Neutrophil (primary cell): ENCODE data around the gene EFNB1.

Experiments
- H3K27ac ChIP-seq: fragments of 200-600 bp; sonication (generic); 2 replicates; pipeline ENCODE4 v1.5.1; 2016; ENCODE audit warnings: mild to moderate bottlenecking, moderate library complexity
- H3K27me3 ChIP-seq: fragments of 200-600 bp; sonication (generic); 2 replicates; pipeline ENCODE4 v1.6.0; 2016; ENCODE audit warnings: mild to moderate bottlenecking
- H3K36me3 ChIP-seq: fragments of 200-600 bp; sonication (generic); 2 replicates; pipeline ENCODE4 v1.5.1; 2017
- H3K4me1 ChIP-seq, 2 experiments: fragments of 200-600 bp in 1 of 2; sonication (generic) in 1 of 2; 1 replicate in 1 of 2; 2 replicates in 1 of 2; pipeline versions ENCODE4 v1.5.1 to v1.6.1; 2013 to 2016; ENCODE audit warnings: low read depth in 1 of 2, low read length in 1 of 2, mild to moderate bottlenecking in 1 of 2, moderate library complexity in 1 of 2; ENCODE audit not compliant: control insufficient read depth in 1 of 2, insufficient read depth in 1 of 2
- H3K4me3 ChIP-seq, 2 experiments: fragments of 200-600 bp in 1 of 2; sonication (generic) in 1 of 2; 1 replicate in 1 of 2; 2 replicates in 1 of 2; pipeline ENCODE4 v1.5.1; 2013 to 2016; ENCODE audit warnings: low read depth in 1 of 2, low read length in 1 of 2, mild to moderate bottlenecking in 1 of 2, moderate library complexity in 1 of 2
- H3K9me3 ChIP-seq: fragments of 200-600 bp; sonication (generic); 2 replicates; pipeline ENCODE4 v1.5.1; 2016
- TF ChIP-seq, protein P1 (sequence below): fragments of 200-600 bp; sonication (generic); IDR thresholded peaks from 2 replicates; pipeline ENCODE4 v1.5.1; 2016; ENCODE audit warnings: antibody characterized with exemption

Gene EFNB1

DNA sequence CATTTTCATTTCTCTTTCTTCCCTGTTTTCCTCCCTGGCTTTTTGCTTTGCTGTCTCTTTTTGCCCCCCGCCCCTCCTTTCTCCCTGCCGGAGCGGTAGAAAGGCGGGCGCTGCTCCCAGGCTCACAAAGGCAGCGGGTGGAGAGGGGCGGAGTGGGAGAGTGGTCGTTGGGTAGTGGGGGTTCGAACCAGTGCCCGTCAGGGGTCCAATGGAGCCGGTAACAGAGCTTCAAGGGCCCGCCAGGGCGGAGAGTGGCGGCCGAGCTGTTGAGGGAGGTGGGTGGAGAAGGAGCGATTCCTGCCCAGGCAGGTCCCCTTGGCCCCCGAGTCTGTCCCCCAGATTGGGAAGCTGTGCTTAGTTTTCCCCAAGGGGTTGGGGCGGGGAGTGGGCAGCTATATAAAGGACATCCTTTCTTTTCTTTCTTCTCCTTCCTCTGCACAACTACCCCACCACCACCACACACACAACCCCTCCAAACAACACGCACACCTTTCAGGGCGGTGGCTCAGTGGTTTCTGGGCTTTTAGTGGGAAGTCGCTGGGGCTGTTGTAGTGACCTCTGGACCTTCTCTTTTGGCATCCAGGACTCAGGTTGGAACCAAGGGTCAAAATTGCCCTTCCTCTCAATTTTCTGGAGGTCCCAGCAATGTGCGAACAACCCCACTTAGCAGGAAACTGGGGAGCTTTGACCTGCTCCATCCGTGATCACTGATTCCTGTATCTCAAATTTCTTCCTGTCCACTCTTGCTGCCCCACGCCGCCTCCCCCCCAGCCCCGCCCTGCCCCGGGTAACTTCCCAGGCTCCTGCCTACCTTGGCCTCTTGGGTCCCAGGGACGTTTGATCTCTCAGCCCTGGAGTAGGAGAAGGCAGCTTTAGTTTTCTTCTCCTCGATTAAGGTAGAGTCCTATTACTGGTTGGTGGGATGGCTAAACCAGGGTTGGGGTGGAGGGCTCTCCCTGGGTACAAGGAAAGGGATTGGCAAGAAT lies 1.9 kb downstream of the EFNB1 start:
- Histone ChIP-seq H3K4me3 (peak overlapping the region; percentile 12 to 65), H3K27ac (no peak overlapping the region), H3K9me3 (no peaks in the 10 kb centered on the region), H3K36me3 (no peaks in the 10 kb centered on the region), H3K4me1 (peaks cover 12 to 23% of the 10 kb centered on the region in 2 experiments), H3K27me3 (peaks cover 35% of the 10 kb centered on the region)
- TF ChIP-seq, protein P1, sequence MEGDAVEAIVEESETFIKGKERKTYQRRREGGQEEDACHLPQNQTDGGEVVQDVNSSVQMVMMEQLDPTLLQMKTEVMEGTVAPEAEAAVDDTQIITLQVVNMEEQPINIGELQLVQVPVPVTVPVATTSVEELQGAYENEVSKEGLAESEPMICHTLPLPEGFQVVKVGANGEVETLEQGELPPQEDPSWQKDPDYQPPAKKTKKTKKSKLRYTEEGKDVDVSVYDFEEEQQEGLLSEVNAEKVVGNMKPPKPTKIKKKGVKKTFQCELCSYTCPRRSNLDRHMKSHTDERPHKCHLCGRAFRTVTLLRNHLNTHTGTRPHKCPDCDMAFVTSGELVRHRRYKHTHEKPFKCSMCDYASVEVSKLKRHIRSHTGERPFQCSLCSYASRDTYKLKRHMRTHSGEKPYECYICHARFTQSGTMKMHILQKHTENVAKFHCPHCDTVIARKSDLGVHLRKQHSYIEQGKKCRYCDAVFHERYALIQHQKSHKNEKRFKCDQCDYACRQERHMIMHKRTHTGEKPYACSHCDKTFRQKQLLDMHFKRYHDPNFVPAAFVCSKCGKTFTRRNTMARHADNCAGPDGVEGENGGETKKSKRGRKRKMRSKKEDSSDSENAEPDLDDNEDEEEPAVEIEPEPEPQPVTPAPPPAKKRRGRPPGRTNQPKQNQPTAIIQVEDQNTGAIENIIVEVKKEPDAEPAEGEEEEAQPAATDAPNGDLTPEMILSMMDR = no peak

DNA sequence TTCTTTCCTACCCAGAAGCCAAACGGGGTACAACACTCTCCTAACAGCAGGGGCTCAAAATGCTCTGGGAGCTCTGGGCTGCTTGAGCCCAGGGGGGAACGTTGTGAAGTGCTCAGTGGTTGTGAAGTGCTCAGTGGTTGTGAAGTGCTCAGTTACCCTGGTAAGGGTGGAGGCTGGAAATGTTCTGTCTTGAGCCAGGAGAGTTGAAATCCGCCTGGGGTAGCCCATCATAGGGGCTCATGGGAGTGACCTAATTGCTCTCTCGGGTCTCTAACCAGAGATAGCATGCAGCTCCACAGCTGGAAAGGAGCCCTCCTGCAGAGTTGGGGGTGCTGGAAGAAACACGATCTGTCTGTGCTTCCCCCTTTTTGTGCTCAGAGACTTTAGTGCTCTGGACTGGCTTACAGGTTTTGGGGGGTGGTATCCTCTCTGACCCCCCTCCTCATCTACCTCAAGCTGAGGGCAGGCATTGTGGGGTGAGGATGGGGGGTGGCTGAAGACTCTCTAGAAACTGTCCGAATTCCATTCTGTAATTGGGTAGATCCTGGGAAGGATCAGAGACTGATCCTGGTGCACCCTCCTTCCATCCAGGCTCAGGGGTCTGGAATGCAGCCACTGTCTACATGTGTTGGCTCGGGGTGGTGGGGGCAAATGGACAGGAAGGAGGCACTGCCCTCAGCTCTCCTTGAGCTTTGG lies 2.7 kb downstream of the EFNB1 start:
- Histone ChIP-seq H3K36me3 (no peaks in the 10 kb centered on the region), H3K4me1 (peaks cover 12 to 23% of the 10 kb centered on the region in 2 experiments), H3K27ac (no peak overlapping the region), H3K9me3 (no peaks in the 10 kb centered on the region), H3K27me3 (peaks cover 35% of the 10 kb centered on the region), H3K4me3 (no peak overlapping the region)
- TF ChIP-seq, protein P1 = no peak

DNA sequence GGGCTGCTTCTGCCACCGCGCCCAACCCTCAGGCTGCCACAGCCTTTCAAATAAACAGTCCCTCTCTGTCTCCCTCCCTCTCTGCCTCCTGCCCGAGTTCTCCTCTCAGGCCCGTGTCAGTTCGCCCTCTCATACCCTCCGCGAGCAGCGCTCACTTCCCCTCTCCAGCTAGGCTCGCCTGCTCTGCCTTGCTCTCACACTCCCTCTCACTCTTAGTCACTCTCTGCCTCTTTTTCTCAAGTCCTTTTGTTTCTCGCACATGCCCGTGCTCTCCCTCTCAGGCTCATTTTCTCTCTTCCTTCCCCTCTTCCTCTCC lies 3.2 kb downstream of the EFNB1 start:
- Histone ChIP-seq H3K4me1 (peaks cover 12 to 23% of the 10 kb centered on the region in 2 experiments), H3K9me3 (no peaks in the 10 kb centered on the region), H3K36me3 (no peaks in the 10 kb centered on the region), H3K27me3 (peaks cover 35% of the 10 kb centered on the region), H3K27ac (no peak overlapping the region), H3K4me3 (no peak overlapping the region)
- TF ChIP-seq, protein P1 = no peak

DNA sequence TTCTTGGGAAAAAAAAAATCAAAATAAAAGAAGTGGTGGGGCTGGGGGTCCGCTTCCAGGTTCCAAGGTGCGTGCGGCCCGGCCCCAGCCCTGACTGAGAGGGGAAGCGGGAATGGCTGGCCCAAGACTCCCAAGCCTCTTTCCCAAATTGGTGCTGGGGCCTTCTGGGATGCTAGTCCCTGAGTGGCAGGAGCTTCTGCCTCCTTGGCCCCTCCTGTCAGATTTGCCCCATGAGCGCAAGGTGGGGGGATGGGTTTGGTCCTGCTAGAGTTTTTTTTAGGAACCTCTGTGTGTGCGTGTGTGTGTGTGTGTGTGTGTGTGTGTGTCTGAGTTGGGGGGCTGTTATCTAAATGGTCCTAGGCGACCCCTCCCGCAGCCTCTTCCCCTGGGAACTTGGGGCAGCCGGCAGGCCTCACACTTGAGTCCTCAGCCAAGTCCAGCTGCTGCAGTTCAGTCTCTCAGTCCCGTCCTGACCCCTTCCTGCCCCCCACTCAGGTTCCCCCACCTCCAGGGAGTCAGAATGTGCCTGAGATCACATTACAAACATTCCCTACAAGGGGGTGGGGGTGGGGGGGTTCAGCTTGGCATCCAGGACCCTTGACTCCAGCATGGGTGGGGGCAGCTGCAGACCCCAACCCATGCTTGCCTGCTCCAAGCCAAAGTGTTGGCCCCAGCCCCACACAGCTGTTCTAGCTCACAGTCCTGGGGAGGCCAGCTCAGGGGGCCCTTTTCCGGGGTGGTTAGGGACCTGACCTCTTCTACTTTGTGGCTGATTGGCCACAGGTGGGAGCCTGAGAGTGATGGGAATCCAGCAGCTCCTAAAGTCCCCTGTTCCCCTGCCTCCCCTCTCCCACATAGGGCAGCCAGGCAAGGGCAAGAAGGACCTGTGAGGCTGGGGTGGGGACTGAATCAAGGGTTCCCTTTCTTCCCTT lies 4.0 kb downstream of the EFNB1 start:
- H3K4me3 ChIP-seq = no peak overlapping the region
- no peaks in the 10 kb centered on the region for H3K9me3 ChIP-seq
- no peak overlapping the region for H3K27ac ChIP-seq
- TF ChIP-seq, protein P1 = no peak
- peaks cover 12 to 22% of the 10 kb centered on the region in 2 experiments for H3K4me1 ChIP-seq
- no peaks in the 10 kb centered on the region for H3K36me3 ChIP-seq
- H3K27me3 ChIP-seq = peaks cover 35% of the 10 kb centered on the region

DNA sequence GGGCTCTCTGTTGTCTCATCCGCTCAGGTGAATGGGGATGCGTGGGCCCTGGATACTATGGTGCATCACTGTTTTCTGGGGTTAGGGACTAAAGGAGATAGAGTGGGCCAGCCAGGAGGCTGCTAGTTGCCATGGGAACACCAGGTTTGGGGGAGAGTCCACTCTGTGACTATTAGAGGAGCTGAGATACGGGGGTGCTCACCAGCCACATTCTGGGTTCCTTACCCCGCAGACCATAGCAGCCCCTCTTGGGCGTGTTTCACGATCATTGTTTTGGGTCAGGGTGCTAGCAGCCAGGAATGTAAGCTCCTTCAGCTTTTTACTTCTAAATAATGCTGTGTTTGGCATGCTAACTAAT lies 4.6 kb downstream of the EFNB1 start:
- Histone ChIP-seq H3K36me3 (no peaks in the 10 kb centered on the region), H3K27me3 (peaks cover 35% of the 10 kb centered on the region), H3K27ac (no peak overlapping the region), H3K4me1 (peaks cover 12 to 15% of the 10 kb centered on the region in 2 experiments), H3K9me3 (no peaks in the 10 kb centered on the region), H3K4me3 (no peak overlapping the region)
- TF ChIP-seq, protein P1 = no peak
